CD4-positive, alpha-beta T cell (primary cell): ENCODE measurements around the gene ANKRD39. TPM values are rescaled to one million over a fixed set of nuclear protein-coding genes. Genes with fewer than 3 reads are reported as not detected.
A peak's percentile ranks its signal among the peaks of the same experiment; 100 is the strongest.

ENCODE experiments used
- ATAC-seq: fragments of 200-7000 bp; cut with Tn5 transposase; one replicate; pipeline ENCODE4 v1.10.0; 2022; ENCODE audit warnings: mild to moderate bottlenecking; ENCODE audit not compliant: poor library complexity
- CTCF ChIA-PET: fragments of 350-600 bp; sonication (Branson Sonifier 250); formaldehyde crosslinking; loops from one replicate; lab custom pipeline; 2021; ENCODE audit warnings: antibody characterized with exemption, inconsistent platforms; lab: Charles Lee
- POLR2A ChIA-PET: fragments of 350-600 bp; sonication (Branson Sonifier 250); formaldehyde crosslinking; loops from one replicate; lab custom pipeline; 2021; ENCODE audit warnings: antibody characterized with exemption, inconsistent platforms; lab: Charles Lee
- DNase-seq, 14 experiments: peaks; one replicate each; pipeline ENCODE4 v3.0.0-alpha.2; 2013 to 2020; ENCODE audit warnings: mixed read lengths in 2 of 14
- H3K27ac ChIP-seq, 2 donors: one replicate each; pipeline versions ENCODE4 v1.5.1 to v1.7.0; 2013; ENCODE audit warnings: low read length in 2 of 2, low read depth in 1 of 2, mild to moderate bottlenecking in 1 of 2
- H3K27me3 ChIP-seq, 2 experiments: 1 replicate in 1 of 2; 2 replicates in 1 of 2; pipeline versions ENCODE4 v1.6.1 to v1.7.0; 2013; ENCODE audit warnings: low read length in 2 of 2, control low read depth in 1 of 2, mild to moderate bottlenecking in 1 of 2, moderate library complexity in 1 of 2; ENCODE audit not compliant: insufficient read depth in 2 of 2, control insufficient read depth in 1 of 2
- H3K36me3 ChIP-seq: one replicate; pipeline ENCODE4 v1.6.1; 2013; ENCODE audit warnings: low read length, control low read depth; ENCODE audit not compliant: insufficient read depth
- H3K4me1 ChIP-seq: one replicate; pipeline ENCODE4 v1.6.1; 2013; ENCODE audit warnings: low read length, control low read depth; ENCODE audit not compliant: insufficient read depth
- H3K4me3 ChIP-seq: one replicate; pipeline ENCODE4 v1.5.1; 2013; ENCODE audit warnings: mild to moderate bottlenecking, low read length, moderate library complexity
- H3K9me3 ChIP-seq, 2 experiments: 1 replicate in 1 of 2; 2 replicates in 1 of 2; pipeline versions ENCODE4 v1.6.1 to v1.7.0; 2013; ENCODE audit warnings: low read length in 2 of 2, mild to moderate bottlenecking in 2 of 2, control low read depth in 1 of 2, moderate library complexity in 1 of 2; ENCODE audit not compliant: control insufficient read depth in 1 of 2, insufficient read depth in 1 of 2
- H3K27ac Mint-ChIP-seq: one replicate; pipeline ENCODE4 v1.8.0; 2020; ENCODE audit warnings: mixed read lengths
- H3K27me3 Mint-ChIP-seq: one replicate; pipeline ENCODE4 v1.8.0; 2021; ENCODE audit warnings: mixed read lengths
- H3K36me3 Mint-ChIP-seq: one replicate; pipeline ENCODE4 v1.8.0; 2021; ENCODE audit warnings: low read depth, mixed read lengths
- H3K4me1 Mint-ChIP-seq: one replicate; pipeline ENCODE4 v1.8.0; 2021; ENCODE audit warnings: low read depth, mixed read lengths
- H3K4me3 Mint-ChIP-seq: one replicate; pipeline ENCODE4 v1.8.0; 2020; ENCODE audit warnings: mild to moderate bottlenecking, mixed read lengths
- H3K9me3 Mint-ChIP-seq: one replicate; pipeline ENCODE4 v1.8.0; 2020; ENCODE audit warnings: mixed read lengths
- CTCF ChIP-seq: fragments of 200-600 bp; IDR thresholded peaks from one replicate; pipeline ENCODE4 v1.8.0; 2022; ENCODE audit warnings: antibody characterized with exemption, mild to moderate bottlenecking
- intact Hi-C, 2 experiments: fragments of 100-400 bp; cut with DNase I in 1 of 2; cut with micrococcal nuclease in 1 of 2; formaldehyde crosslinking; loops; one replicate each; pipeline versions ENCODE4 v1.15.1 to v1.9.0; 2023 to 2025; cut with DNase I, micrococcal nuclease
- total RNA-seq, 174 experiments: library from RNA in 2 of 174; stranded (reverse) in 2 of 174; gene quantifications; one replicate each; pipeline ENCODE4 v1.2.3 and lab custom pipeline; 2021 to 2026

ANKRD39 gene
- total RNA-seq, 2 experiments from 2014 or later: 17.2 to 18.3 TPM

GRCh38 chr2:96837575-96837974, 20.2 kb downstream of the ANKRD39 start:
- Histone ChIP-seq H3K4me1 (peaks cover 22% of the 10 kb centered on the region), H3K27me3 (no peaks in the 10 kb centered on the region), H3K9me3 (no peaks in the 10 kb centered on the region), H3K4me3 (no peak overlapping the region), H3K27ac (no peak overlapping the region), H3K36me3 (peaks cover 28% of the 10 kb centered on the region)
- intact Hi-C loops: no loop called here
- H3K36me3 Mint-ChIP-seq: peaks cover 35% of the 10 kb centered on the region
- H3K27ac Mint-ChIP-seq: peak overlapping the region; percentile 45
- TF ChIP-seq CTCF: no peak
- no peak overlapping the region for H3K4me3 Mint-ChIP-seq
- ChIA-PET CTCF (interaction anchor here (1.0 to 1.2 kb wide), 2 partner anchors 20 kb away, joined by 4 to 8 read pairs; partner anchors contain the start of gene ANKRD39), POLR2A (no interaction called here)
- H3K27me3 Mint-ChIP-seq: no peaks in the 10 kb centered on the region
- DNase-seq (no peak), ATAC-seq (no peak)
- H3K9me3 Mint-ChIP-seq: no peaks in the 10 kb centered on the region
- peaks cover 21% of the 10 kb centered on the region for H3K4me1 Mint-ChIP-seq

GRCh38 chr2:96835830-96836229, 22.0 kb downstream of the ANKRD39 start:
- no peak overlapping the region for H3K4me3 Mint-ChIP-seq
- H3K9me3 Mint-ChIP-seq: no peaks in the 10 kb centered on the region
- H3K36me3 ChIP-seq: peaks cover 46% of the 10 kb centered on the region
- no peaks in the 10 kb centered on the region for H3K27me3 ChIP-seq
- TF ChIP-seq CTCF: no peak
- H3K9me3 ChIP-seq: no peaks in the 10 kb centered on the region
- no peak for DNase-seq
- H3K27me3 Mint-ChIP-seq: no peaks in the 10 kb centered on the region
- peaks cover 17% of the 10 kb centered on the region for H3K4me1 Mint-ChIP-seq
- H3K36me3 Mint-ChIP-seq: peaks cover 53% of the 10 kb centered on the region
- intact Hi-C loops: no loop called here
- H3K4me3 ChIP-seq: no peak overlapping the region
- POLR2A ChIA-PET: no interaction called here
- H3K4me1 ChIP-seq: peaks cover 22% of the 10 kb centered on the region
- H3K27ac Mint-ChIP-seq: no peak overlapping the region
- no peak overlapping the region for H3K27ac ChIP-seq
- ATAC-seq: no peak
- CTCF ChIA-PET: interaction anchor here (1.1 kb wide), 1 partner anchor 19 kb away, joined by 3 read pairs; the partner anchor contains the start of gene CNNM3

GRCh38 chr2:96832754-96833507, 24.9 kb downstream of the ANKRD39 start:
- POLR2A ChIA-PET: no interaction called here
- DNase-seq (no peak), ATAC-seq (no peak)
- no peaks in the 10 kb centered on the region for H3K4me1 Mint-ChIP-seq
- CTCF ChIA-PET: interaction anchor here (0.6 kb wide), 1 partner anchor 26 kb away, joined by 7 read pairs; no protein-coding TSS in a partner anchor
- no peaks in the 10 kb centered on the region for H3K9me3 ChIP-seq
- H3K4me3 ChIP-seq: no peak overlapping the region
- intact Hi-C loops: no loop called here
- H3K36me3 ChIP-seq: peaks cover 69% of the 10 kb centered on the region
- H3K4me3 Mint-ChIP-seq: no peak overlapping the region
- H3K36me3 Mint-ChIP-seq: peaks cover 80% of the 10 kb centered on the region
- H3K27me3 ChIP-seq: no peaks in the 10 kb centered on the region
- no peak overlapping the region for H3K27ac ChIP-seq
- H3K4me1 ChIP-seq: no peaks in the 10 kb centered on the region
- no peak overlapping the region for H3K27ac Mint-ChIP-seq
- TF ChIP-seq CTCF: no peak
- H3K27me3 Mint-ChIP-seq: no peaks in the 10 kb centered on the region
- H3K9me3 Mint-ChIP-seq: no peaks in the 10 kb centered on the region
